GM12874 (cell line): ENCODE results near the gene GALNT9.

Experiments used
- TF ChIP-seq, protein P1 (sequence below): IDR thresholded peaks from 2 replicates; pipeline ENCODE4 v1.5.1; 2011; ENCODE audit warnings: low read depth, mild to moderate bottlenecking, control low read depth, low read length, moderate library complexity; ENCODE audit not compliant: insufficient read depth

The GALNT9 gene

DNA sequence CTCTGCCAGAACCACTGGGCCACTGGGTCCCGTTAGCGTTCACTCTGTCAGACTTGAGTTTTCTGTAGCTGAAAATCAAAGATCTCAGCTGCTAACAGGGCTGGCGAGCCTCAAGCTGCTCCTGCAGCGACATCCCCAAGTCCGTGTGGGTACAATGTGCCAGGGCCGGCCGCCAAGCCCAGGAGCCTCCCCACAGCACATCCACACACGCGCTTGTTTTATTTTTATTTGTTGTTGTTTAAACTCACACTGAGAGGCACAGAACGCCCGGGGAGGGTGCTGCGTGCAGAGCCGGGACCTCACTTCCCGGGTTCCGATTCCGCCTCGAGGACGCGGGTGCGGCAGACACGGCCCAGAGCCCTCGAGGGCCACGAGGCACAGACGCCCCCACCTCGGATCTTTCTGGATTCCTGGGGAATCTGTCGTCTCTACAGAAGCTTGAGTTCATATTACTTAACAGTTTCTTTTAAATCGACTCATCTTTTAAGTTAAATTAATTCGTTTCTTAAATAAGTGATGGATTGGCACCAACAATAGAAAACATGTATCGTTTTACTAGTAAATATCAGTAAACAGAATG, 9.3 kb downstream of the GALNT9 start:
- TF ChIP-seq, protein P1, sequence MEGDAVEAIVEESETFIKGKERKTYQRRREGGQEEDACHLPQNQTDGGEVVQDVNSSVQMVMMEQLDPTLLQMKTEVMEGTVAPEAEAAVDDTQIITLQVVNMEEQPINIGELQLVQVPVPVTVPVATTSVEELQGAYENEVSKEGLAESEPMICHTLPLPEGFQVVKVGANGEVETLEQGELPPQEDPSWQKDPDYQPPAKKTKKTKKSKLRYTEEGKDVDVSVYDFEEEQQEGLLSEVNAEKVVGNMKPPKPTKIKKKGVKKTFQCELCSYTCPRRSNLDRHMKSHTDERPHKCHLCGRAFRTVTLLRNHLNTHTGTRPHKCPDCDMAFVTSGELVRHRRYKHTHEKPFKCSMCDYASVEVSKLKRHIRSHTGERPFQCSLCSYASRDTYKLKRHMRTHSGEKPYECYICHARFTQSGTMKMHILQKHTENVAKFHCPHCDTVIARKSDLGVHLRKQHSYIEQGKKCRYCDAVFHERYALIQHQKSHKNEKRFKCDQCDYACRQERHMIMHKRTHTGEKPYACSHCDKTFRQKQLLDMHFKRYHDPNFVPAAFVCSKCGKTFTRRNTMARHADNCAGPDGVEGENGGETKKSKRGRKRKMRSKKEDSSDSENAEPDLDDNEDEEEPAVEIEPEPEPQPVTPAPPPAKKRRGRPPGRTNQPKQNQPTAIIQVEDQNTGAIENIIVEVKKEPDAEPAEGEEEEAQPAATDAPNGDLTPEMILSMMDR: no peak

DNA sequence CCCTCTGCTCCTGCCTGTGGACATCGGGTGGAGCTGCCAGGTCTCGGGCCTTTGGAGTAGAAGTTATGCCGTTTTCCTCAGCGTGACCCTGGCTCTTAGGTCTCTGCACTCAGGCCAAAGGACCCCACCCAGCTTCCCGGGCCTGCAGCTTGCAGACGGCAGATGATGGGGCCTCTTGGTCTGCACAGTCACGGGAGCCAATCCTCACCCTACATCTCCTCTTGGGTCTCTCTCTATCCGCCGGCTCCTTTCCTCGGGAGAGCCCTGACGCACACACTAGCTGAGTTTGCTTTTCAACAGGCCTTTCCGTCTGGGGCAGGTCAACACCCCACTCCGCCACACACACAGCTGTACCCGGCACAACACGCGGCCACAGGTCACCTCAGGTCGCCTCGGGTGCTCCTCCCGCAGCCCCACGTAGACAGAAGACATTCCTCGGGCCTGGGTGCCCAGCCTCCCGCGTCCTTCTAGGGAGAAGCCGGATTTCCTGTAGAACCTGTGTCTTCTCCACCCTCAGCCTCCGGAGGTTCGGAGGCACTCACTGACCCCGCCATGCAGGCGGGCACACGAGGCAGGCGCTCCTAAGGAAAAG, 9.9 kb downstream of the GALNT9 start:
- TF ChIP-seq, protein P1: no peak

DNA sequence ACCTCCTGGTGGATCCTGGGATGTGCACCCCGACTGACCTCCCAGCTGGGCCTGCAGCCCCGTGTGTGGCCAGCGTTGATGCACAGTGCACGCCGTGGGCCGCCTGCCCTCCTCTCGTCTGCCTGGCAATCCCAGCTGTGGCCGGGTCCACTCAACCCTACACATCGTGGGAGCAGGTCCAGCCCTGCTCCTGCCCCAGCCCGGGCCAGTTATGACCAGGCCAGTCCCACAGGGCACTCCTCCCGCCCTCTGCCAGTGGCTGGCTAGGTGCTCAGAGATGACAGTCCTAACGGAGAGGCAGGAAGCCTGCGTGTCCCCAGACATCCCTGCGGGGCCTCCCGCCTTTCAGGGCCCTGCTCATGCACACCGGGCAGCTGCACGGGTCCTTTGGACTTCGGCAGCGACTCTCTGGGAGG, 10.8 kb downstream of the GALNT9 start:
- TF ChIP-seq, protein P1: no peak

GRCh38 chr12:132318135-132318534, 11.3 kb downstream of the GALNT9 start:
- TF ChIP-seq, protein P1: no peak

- TF ChIP-seq, protein P1: no peak
These were observed 12.0 kb downstream of the GALNT9 start for GRCh38 chr12:132317233-132317938.

- TF ChIP-seq, protein P1: no peak
These were observed 12.7 kb downstream of the GALNT9 start for GRCh38 chr12:132316497-132317232.

GRCh38 chr12:132315951-132316350, 13.4 kb downstream of the GALNT9 start:
- TF ChIP-seq, protein P1: no peak
